GM13977 (cell line): ENCODE results near the gene LAMA5.

Experiments
- DNase-seq: peaks from one replicate; pipeline ENCODE4 v3.0.0; 2012; ENCODE audit warnings: low spot score
- CTCF ChIP-seq: IDR thresholded peaks from 2 replicates; pipeline ENCODE4 v1.5.1; 2012; ENCODE audit warnings: mild to moderate bottlenecking, control low read depth; ENCODE audit not compliant: insufficient read depth; ENCODE audit errors: extremely low read depth, missing control alignments
- in situ Hi-C: fragments of 300-500 bp; cut with MboI; formaldehyde crosslinking; loops from one replicate; pipeline ENCODE4 v1.12.0; 2022; ENCODE audit warnings: low sequenced_read_pairs, low pct_unique_long_range_greater_than_20kb, mixed read lengths, inconsistent platforms; ENCODE audit not compliant: unreplicated experiment

The LAMA5 gene

GRCh38 chr20:62395311-62396242, 28.5 kb upstream of the LAMA5 start:
- in situ Hi-C loops, result no loop called here
- TF ChIP-seq CTCF, result no peak
- no peak for DNase-seq

DNA sequence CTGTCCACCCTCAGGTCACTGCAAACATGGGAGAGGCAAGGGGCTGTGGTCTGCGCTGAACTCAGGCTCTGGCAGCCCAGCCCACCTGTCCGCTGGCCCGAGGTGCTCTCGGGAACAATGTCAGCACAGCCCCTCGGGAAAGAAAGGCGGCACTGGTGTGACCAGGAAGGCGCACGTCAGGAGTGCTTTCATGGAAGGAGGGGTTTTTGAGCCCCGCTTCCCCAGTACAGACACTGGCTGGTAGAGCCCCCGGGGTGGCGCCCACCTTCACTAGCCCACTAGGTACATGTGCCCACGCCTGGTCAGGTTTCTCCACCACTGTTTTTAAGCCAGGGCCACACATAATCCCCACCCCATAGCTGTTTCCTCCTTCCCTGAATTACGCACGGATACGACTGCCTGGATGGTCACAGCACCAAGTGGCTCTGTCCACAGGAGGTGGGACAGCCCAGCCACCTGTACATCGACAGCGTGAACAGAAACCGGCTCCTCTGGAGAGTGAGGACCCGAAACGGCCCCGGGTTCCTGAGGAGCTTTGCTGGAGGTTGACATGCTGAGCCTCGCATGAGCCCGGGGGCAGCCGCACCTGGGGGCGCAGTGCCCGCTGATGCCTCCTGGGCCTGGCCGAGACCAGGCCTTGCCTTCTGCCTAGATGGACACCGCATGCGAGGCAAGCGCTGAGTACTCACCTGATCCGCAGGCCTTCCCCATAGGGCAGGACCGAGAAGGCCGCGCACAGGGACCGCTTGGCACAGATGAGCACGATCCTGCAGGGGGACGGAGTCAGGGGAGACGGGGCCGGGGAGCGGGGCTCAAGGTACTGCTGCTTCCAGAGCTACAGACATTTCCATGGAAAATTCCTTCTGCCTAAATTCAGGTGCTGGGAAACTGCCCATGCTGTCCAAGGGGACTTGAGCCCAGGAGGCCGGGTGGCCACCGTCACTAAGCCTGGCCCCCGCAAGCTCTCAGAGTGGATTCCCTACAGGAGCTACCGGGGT, 27.4 kb upstream of the LAMA5 start:
- in situ Hi-C loops, result no loop called here
- DNase-seq, result no peak
- no peak for TF ChIP-seq CTCF

DNA sequence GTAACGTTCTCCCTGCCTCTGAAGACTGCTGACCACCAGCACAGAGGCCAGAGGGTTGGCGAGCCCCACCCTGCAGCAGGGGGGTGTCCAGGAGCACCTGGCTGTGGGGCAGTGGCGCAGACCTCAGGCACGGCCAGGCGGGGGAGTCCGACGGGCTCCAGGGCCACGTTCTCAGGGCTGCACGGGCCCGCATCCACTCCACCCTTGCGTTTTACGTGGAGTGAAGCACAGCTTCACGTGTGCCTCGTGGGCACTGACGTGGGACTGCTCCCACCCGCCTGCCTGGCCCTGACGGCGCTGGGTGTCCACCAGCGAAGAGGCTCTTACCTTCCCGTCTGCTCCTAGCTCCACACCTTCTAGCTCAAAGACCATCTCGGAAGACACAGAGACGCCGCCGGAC, 26.7 kb upstream of the LAMA5 start:
- TF ChIP-seq CTCF, result no peak
- in situ Hi-C loops, result no loop called here
- DNase-seq, result no peak

GRCh38 chr20:62393335-62393665, 26.2 kb upstream of the LAMA5 start:
- in situ Hi-C loops, result no loop called here
- no peak for TF ChIP-seq CTCF
- no peak for DNase-seq

DNA sequence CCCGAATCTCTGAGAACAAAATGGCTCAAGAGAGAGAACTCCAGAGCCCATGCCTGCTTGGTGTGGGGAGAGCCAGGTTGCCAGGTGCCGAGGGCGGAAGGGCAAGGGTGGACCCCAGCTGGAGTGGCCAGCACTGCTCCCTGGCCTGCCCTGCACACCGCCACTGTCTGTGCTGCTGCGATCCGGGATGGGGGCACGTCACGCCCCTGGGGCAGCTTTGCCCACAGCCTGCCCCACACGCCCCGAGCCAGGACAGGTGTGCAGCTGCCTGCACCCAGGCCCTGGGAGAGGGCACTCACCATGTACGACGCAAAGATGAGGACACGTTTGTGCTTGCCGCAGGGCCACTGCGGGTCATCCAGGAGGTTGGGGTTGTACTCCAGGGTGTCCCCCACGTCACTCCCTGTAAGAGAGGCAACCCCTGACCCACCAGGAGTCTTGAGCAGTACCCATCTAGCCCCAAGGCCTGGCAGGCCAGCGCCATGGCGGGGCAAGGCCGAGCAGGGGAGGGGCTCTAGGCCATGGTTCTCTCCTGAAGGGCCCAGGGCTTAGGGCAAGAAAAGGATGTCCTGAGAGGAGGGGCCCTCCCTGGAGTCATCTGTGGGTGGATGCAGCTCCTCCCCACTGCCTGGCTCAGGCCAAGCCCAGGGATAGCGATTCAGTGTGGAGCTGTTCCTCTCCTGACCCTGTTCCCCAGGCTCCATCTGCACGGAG, 25.7 kb upstream of the LAMA5 start:
- in situ Hi-C loops, result no loop called here
- TF ChIP-seq CTCF, result no peak
- no peak for DNase-seq

DNA sequence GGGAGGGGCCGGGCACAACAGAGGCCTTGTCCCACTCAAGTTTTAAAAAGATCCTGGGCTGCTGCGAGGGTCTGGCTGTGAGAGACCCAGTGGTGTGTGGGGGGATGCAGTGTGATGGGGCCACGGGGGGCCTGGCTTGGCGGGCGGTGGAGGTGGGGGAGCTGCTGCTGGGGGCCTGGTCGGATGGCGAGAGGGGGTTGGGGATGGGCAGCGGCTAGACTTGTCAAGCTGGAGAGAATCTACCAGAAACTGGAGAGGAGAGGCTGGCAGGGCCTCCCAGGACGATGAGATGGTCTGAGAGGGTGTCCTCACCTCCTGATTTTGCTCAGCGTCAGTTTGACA, 24.9 kb upstream of the LAMA5 start:
- in situ Hi-C loops, result no loop called here
- DNase-seq, result no peak
- no peak for TF ChIP-seq CTCF
